Iris pigment epithelial cell (primary cell): ENCODE measurements around the gene CLEC19A.
"Not testable (repeated sequence)": the region's sequence is repeated elsewhere in the genome, so short reads cannot be mapped to it uniquely, and the experiment has no call there.

Experiments
- DNase-seq: peaks from one replicate; pipeline ENCODE4 v3.0.0-alpha.2; 2011; ENCODE audit warnings: low read depth

CLEC19A gene

GRCh38 chr16:19286827-19287226 is 1.3 kb downstream of the CLEC19A start:
- DNase-seq, result no peak

- DNase-seq, result no peak
These were observed 1.7 kb downstream of the CLEC19A start for GRCh38 chr16:19287241-19287640.

- DNase-seq, result no peak
These were observed 3.6 kb downstream of the CLEC19A start for GRCh38 chr16:19288872-19289799.

- no peak for DNase-seq
These were observed 4.4 kb downstream of the CLEC19A start for GRCh38 chr16:19289811-19290485.

GRCh38 chr16:19290860-19291259 is 5.3 kb downstream of the CLEC19A start:
- no peak for DNase-seq

DNA sequence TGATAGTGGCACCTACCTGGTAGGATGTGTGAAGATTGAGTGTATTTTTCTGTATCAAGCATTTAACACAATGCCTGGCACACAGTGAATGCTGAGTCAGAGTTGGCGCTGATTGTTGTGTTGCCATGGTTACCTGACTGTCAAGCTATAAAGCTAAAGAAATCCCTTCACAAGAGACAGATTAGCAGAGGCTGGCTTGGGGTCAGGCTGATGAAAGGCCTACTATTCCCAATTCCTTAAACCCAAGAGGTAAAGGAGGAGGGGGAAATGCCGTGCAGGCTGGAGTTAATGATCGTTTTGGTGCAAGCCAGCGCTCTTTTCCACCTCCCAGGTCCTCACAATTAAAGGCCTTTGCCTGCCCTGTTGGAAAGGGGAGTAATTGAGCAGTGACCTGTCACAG is 5.9 kb downstream of the CLEC19A start:
- DNase-seq, result peak; percentile 7

DNA sequence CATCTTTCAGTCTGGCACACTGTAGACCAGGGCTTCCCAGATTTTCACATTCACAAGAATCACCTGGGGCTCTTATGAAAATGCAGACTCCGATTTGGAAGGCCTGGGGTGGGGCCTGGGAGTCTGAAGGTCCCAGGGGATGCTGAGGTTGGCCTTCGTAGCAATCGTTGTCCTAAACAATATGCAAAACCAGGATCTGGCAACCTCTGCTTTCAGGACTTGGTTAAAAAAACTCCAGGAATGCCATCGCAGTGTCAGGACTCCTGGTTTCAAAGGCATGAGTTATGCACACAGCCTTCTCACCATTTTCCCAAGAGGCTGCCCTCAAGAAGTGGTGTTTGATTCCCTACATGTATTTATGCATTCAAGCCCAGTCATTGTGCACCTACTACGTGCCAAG is 6.7 kb downstream of the CLEC19A start:
- no peak for DNase-seq

- DNase-seq, result peak; percentile 17
These were observed 8.7 kb downstream of the CLEC19A start for GRCh38 chr16:19294156-19294649.

- no peak for DNase-seq
These were observed 9.9 kb downstream of the CLEC19A start for GRCh38 chr16:19295393-19295792.

DNA sequence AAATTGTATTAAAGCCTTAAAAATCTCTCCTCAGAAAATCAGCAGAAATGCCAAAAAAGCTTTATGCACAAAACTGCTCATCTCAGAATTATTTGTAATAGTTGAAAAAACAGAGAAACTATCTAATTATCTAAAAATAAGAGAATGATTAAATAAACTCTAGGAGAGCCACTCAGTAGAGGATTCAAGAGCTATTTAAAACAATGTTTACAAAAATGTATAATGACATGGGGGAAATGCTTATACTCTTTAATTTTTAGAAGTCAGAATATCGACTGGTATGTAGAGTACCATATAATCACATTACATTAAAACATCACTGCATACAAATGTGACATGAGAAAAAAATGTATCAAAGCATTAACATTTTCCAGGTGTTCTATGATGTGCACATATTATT is 11.9 kb downstream of the CLEC19A start:
- no peak for DNase-seq

- no peak for DNase-seq
These were observed 14.0 kb downstream of the CLEC19A start for GRCh38 chr16:19299565-19299964.

DNA sequence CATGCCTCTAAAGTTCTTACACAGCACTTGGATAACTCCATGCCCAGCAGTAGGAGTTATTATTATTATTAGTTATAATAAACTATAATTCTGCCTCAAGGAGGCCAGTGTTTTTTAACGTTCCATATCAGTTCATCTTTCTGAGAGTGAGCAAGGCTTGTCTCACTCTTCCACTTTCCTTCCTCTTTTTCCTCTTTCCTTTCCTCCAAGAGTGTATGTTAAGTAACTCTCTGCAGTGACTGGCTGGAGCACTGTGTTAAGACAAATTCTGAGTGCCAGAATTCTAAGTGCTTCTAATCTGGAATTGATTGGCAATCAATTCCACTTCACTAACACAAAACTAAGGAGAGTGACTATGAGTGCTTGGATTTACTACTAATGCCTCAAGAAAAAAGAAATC is 16.4 kb downstream of the CLEC19A start:
- DNase-seq, result no peak

DNA sequence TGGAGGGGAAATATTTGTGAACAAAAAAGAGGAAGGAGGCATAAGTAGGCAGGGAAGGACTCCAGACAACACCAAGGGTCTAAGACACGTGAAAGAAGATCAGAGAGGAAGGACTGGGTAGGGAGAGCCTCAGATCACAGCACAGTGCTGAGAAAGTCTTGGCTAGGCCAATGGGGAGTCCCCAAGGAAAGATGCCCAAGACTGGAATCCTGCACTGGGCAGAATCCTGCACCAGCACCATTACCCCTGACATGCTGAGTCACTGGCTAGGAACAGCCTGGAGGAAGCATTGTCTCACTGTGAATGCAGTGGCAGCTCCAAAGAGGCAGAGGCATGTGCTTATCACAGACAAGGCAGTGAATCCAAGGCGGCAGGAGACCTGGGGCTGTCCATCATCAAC is 19.2 kb downstream of the CLEC19A start:
- no peak for DNase-seq

GRCh38 chr16:19305443-19305842 is 19.9 kb downstream of the CLEC19A start:
- DNase-seq, result no peak

- DNase-seq, result no peak
These were observed 22.2 kb downstream of the CLEC19A start for GRCh38 chr16:19307587-19308241.

GRCh38 chr16:19308392-19308791 is 22.9 kb downstream of the CLEC19A start:
- no peak for DNase-seq

DNA sequence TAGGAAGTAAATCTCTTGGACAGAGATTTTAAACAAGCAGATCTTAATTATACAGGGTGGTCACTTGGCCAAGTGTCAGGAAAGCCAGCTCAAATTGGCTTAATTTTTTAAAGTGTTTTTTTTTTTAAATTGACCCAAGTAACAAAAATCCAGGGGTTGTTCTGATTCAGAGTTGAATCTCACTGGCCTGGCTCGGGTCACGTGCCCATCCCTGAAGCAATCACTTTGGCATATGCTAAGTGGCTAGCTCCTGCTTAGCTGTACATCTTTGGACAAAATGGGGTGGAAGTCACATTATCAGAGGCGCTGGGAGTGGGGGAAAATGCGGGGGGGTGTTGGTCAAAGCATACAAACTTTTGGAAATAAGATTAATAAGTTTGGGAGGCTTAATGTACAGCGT is 23.6 kb downstream of the CLEC19A start:
- DNase-seq, result no peak

GRCh38 chr16:19314718-19315425 is 29.3 kb downstream of the CLEC19A start:
- no peak for DNase-seq

DNA sequence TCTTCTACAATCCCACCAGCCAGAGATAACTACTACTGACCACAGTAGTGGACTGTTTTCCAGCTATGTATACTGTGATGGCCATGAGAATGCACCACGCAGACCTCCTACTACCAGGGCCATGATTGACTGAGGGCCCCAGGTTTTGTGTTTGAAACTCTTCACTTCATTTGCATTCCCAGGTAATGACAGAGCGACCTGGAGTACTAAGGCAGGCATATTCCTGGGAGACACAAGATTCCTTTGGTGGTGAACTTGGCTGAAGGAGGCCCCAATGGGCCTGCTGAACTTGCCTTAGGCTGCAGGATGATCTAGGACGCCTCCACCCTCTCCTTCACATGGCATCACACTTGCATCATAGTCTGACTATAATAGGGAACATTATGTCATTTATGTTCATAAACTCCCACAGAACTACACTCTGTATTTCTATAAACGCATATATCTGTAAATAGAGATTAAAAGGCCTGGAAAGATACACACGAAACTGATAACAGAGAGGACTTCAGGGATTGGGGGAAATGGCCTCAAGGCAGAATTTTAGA is 30.4 kb downstream of the CLEC19A start:
- no peak for DNase-seq

GRCh38 chr16:19316846-19317245 is 31.3 kb downstream of the CLEC19A start:
- DNase-seq, result no peak

DNA sequence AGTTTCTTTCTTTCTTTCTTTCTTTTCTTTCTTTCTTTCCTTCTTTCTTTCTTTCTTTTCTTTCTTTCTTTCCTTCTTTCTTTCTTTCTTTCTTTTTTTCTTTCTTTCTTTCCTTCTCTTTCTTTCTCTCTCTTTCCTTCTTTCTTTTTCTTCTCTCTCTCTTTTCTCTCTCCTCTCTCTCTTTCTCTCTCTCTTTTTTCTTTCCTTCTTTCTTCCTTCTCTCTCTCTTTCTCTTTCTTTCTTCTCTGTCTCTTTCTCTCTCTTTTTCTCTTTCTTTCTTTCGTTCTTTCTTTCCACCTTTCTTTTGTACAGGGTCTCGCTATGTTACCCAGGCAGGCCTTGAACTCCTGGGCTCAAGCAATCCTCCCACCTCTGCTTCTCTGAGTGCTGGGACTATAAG is 35.7 kb downstream of the CLEC19A start:
- not testable (repeated sequence) for DNase-seq

DNA sequence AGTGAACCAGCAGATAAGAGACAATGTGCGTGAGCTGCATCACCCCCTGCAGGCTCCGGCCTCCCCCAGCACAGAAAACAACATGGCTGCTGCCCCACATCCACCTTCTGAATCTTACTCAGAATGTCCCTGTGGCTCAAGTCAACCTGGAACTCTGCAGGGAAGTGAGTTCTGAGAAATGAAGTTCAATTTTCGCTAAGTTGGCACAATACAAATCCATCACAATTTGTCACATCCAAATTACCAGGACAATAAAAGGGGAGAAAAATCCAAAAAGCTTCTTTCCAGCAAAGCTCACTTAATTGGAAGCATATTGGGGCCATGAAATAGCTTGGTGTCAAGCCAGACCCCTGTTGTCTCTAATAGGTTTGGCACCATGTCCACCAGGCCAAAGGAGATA is 38.1 kb downstream of the CLEC19A start:
- no peak for DNase-seq
